Stimulated activated CD4-positive, alpha-beta T cell treated with anti-CD3 and anti-CD28 coated beads, TNF-alpha, amount 100 ng/mL, for 4 hours (primary cell): ENCODE results near the gene AGAP1.

Source experiments
- DNase-seq, 3 experiments: peaks; one replicate each; pipeline ENCODE4 v3.0.0-alpha.2; 2020; ENCODE audit warnings: low read depth in 3 of 3

Gene AGAP1

DNA sequence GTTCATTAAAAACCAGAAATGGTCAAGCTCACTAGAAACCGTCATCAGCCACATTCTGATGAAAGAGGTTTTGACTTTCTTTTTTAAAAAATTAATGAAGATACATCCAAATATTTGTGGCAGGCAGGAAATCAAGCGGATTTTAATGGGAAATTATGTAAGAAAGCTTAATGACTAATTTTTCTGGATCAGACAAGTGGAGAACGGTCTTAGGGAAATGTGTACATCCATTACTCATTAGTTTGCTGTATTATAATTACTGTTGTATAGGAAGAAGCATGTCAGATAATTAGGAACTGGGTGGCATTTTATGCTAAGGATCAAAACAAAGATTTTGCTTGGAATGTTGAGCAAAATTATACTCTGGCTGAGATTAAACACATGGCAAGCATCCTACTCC is 39.4 kb downstream of the AGAP1 start:
- no peak for DNase-seq

DNA sequence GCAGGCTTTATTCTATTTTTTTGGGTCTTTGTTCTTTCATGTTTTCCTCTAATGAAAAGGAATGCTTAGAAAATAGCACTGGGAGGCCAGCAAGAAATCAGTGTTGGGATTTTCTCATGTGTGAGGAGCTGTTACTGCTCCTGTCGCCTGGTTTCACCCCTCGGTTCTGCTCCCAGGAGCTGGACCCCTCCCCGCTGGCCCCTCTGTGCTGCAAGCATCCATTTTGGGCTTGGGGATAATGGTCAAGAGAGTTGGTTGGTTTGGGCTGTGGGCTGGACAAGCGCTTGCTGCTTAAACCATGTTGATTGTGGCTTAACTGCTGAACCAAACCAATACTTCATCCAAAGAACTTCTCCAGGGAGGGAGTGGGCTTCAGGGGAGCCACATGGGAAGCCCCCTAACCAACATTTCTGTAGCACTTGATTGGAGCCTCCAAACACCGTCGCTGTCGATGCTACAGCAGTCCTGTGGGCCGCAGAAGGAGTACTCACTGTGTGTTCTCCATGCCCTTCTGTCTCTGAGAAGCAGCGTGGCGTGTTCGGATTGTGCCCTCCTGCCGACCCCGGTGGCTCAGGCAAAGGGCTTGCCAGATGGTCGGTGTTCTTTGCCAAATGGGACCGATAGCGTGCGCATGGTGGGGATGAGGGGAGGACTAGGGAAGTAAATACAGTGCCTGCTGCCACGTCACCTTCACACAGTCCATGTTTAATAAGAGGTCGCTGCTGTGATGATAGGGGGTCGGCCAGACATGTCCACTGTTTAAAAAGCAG is 40.0 kb downstream of the AGAP1 start:
- DNase-seq: no peak

DNA sequence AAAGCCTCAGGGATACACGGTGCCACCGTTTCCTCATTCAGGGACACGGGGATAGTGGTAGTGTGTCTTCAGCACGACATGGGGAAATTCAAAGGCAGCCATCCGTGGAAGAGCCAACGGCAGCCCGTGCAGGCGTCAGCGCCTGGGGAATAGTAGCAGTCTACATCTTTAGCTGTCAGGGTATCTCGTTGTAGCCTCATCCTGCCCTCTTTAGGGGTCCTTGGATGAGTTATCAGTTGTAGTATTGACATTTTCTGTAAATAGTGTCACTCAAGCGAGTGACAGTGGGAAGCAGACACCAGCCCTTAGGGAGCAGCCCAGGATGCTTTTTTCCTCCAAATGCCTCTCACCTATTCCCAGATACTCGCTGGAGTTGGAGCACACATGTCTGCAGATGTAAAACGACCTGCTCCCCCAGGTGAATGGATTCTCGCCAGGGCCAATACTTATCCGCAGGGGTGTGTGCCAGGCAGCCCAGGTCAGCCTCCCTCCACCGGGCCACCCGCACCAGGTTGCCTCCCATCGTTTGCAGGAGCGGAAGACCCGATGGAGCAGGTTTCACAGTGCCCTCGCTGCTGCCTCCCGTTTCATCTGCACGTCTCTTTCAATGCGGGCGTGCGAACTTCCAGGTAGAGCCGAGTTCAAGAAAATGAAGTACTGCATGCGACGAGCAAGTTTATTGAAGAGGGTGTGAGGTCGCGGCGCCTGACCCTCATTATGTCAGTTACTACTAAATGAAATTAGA is 41.0 kb downstream of the AGAP1 start:
- DNase-seq: no peak

DNA sequence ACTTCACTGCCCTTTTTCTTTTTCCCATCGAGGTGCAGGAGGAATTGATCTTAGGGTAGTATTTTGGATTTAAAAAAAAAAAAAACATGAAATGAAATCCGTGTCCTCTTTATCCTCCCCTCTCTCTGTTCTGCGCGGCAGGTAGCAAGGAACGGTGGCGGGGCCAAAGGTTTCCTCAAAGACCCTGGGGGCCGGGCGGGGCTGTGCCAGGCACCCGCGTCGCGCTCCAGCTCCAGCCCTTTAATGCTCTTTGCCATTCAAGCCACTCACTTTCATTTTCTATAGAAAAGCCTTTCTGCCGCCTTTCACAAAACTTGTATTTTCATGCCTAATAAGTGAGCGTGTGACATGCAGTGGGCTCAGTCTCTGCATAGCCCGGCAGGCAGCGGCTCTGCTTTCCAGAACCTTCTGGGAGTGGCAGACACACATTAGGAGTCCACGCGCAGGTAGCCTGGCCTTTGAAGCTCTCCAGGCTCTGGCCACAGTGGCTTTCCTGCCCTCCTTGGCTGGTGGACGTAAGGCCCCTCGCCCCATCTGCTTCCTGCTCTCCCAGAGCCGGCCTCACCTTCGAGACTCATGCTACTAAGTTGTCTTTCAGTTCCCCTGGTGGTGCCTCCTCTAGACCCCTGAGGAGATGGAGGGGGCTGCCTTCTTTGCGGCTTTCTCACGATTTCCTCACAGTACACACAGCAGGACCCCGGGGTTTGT is 41.7 kb downstream of the AGAP1 start:
- no peak for DNase-seq

DNA sequence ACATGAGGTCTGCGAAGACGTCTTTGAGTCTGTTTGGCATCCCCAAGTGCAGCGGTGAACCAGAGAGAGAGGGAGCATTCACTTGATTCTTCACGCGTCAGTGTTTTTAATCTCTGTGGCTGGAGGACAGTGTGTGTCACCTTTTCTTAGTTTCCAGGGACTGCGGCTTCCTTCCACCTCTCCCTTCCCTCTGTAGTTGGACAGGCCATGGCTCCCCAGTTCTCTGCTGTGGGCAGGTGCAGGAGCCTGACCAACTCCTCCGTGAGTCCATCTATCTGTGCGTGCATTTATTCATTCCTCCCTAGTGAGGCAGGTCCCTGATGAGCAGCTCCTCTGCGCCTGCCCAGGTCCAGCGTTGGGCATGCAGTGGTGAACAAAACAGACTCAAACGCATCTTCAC is 42.9 kb downstream of the AGAP1 start:
- no peak for DNase-seq

DNA sequence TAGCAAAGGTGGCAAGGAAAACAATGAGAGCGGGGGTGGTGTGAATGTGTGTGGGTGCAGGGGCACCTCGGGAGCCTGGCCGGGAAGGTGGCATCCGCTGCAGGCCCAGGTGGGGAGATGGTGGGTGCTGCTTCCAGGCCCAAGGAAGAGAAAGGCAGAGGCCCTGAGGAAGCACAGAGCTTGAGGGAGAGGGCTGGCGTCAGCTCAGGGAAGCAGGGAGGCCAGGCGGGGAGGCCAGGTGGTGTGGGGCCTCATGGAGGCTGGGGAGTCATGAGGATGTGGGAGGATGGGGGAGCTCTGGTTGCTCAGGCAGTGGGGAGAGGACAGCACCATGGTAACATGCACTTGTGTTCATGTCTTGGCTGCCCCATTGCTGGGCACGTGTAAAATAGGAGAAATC is 43.3 kb downstream of the AGAP1 start:
- DNase-seq: no peak

DNA sequence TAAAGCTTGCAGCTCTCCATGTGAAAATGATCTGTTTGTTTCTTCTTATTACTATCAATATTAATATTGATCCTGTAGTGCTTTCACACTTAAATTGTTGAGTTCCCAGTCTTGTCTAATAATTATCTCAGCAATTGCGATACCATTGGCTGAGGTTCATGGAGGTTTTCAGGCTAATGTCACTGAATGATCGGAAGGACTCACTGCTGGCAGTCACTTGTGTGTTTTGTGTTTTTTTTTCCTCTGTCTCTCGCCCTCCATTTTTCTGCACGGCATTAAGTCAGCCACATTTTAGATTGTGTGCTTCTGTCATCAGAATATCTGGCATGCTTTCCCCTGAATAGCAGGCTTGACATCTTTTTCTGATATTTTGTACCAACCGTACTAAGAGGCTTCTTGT is 43.7 kb downstream of the AGAP1 start:
- no peak for DNase-seq

DNA sequence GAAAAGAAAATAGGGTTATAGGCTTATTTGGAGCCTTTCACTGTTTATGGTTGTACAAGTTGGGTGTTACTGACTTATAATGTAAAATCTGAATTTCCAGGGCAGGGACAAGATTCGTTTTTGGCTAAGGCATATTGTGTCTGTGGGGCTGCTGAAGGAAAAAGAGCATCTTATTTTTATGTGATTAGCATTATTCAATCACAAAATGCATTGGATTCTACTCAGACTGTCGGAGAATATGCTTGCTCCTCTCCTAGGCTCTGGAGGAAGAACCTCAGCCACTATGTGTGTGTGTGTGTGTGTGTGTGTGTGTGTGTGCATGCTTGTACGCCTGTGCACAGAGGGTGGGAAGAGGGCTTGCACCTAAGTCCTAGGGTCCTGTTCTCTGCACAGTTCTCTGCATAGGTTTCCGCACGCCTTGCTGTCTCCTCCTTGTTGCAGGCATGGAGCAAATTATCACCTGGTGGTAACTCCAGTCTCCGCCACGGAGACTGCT is 44.3 kb downstream of the AGAP1 start:
- DNase-seq: no peak

DNA sequence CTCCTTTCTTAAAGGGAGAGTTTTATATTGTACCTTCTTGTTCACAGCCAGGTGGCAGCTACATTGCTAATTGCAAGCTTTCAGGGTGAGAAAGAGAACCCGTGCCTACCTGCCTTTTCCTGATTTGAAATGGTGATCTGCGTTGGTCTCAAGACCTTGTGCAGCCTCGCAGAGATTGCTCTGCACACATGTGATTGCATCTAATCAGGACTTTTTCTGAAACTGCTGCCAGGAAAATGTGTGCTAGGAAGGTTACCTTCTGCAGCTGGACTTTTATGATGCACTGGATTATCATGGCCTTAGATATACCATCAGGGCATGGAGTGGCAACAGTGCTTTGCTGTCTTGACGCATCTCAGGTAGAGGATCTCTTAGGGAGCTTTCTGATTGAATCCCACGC is 45.1 kb downstream of the AGAP1 start:
- no peak for DNase-seq

DNA sequence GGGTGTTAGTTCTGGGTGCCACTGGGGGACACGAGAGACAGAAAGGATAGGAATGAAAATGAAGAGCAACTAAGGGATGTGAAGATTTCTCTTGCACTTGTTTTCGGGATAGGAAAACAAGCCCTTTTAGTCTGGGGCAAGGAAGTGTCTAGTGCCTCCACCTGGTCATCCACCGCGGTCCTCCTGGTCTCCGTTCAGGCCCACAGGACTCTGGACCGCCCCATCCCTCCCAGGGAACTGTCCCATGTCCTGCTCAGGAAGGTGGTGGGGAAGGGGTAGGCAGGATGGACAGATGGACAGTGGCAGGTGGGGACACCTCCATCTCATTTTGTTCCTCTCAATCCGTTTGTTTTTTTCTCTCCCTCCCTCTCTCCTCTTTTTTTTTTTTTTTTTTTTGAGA is 45.9 kb downstream of the AGAP1 start:
- no peak for DNase-seq

DNA sequence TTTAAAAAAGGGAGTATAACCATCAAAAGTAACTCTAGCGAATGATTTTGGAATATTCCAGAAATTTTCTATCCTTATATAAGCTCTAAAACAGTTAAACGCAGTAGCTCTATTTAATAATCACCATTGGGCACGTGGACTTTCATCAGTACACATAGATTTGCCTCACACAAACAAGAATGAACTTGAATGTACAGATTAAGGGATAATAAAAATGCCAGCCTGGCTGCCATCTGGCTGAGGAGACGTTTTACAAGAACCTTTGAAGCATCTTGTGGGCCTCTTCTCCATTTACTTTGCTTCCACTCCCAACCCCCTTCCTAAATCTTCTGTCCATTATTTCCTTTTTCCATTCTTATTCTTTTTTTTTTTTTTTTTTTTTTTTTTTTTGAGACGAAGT is 47.2 kb downstream of the AGAP1 start:
- DNase-seq: no peak

DNA sequence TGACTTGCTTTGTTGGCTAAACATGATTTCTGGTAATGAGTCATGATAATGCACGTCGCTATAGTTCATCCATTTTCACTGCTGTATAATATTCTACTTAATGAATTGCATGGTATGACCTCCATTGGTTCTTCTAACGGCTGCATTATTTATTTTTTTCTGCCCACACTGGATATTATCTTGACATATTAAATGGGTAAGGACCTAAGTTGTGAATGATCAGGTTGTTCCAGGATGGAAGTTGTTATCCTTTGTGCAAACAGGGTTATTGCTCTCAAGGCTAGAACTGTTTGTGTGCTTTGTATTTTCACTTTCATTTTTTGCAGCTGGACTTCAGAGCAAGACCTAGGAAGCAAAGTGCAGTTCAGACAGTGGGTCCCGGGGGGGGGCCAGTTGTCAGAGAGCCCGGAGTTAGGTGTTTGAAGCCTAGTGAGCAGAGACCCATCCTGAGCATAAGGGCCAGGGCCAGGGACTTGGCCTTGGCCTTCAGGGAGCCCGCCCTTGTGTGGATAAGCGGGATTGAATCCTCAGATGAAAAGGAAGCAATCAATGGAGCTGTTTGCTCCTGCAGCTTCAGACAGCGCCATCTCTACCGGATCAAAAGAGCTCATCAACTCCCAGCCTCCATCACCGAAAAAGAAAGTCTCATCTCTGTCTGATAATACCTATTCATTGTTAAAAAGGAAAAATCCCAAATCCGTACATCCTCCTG is 48.2 kb downstream of the AGAP1 start:
- no peak for DNase-seq

DNA sequence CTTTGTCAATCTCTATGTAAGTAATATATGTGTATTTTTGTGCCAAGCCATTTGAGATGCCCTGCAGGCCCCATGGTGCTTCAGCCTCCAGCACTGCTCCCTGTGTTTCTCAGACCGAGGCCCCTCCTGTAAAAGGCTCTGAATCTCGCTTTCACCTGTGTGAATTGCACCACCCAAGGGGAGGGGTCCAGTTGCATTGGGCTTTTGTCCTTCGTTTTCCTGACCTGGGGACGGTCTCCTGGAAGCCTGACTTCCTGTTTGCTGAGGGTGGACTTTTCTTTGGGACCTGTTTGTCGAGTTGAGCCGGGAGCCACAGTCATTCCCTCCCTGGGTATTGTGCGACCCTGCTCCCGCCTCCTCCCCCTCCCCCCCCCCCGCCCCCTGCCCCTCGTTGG is 48.9 kb downstream of the AGAP1 start:
- DNase-seq: no peak

DNA sequence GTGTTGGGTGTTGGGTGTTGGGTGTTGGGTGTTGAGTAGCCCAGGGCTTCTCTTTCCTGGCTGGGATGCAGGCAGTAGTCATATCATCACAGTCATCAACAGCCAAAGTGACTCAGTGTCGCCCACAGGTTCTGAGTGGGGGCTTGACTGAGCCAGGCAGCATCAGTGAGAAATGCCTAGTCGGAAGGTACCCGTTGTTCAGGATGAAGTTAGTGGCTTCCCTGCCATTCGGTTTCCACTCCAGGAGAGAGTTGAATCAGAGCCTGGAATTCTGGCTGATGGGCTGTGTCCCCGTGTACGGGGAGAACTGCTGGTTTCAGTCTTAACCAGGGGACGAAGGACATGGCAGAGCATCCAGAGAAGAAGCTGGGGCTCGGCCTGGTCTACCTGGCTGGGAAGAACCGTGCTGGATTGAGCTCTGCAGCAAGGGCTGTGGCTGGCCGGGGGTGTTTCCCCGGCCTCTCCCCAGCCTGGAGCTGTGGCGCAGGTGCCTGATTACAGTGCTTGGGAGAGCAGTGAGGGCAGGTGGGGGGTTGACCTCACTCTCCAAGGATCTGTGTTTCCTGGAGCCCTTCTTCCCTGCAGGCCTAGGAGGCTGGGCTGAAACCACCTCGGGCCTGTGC is 49.4 kb downstream of the AGAP1 start:
- no peak for DNase-seq

DNA sequence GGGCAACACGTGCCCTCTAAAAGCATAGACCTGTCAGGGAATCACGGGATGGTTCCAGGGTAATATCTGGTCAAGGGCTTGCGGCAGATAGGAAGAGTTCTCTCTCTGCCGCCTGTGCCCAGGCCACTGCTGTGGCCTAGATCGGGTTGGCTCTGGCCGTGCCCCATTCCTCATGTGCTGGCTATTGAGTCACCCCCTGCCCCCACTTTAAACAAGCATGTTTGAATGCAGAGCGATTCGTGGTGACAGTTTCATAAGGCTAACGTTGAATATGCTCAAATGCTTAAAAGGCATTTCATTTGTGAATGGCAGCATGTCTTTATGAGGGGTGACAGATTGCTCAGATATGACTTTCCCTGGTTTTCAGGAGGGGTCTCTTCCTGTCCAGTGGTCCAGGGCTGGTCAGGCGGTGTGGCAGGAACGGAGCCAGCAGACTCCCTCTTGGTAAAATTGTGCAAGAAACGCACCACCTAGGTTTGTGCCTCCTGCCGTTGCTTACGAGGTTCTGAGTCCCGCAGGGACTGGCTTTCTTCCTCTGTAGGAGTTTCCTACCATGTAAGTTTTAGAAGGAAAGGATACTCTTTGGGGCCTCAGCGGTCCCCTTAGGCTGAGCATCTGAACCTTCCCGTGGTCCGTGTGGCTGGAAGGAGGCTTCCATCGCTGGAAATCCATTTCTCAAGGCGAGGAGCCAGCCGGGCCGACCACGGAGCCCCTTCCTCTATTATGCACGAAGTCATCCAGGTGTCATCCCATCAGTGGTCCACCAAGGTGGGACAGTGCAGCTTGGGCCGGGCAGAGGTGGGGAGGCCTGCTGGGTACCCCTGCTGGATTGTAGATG is 50.2 kb downstream of the AGAP1 start:
- DNase-seq: no peak

DNA sequence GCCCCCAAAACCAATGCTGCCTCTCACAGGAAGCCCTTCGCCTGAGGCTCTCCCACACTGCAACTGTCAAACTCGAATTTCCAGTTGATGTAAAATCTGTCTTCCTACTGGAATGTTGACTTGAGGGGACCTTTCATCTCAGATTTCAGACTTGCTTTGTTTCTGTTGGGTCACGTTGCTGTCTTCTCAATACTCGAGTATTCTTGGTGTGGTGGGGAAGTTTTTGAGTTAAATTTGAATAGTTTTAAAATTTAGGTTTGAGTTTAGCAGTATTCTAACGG is 50.8 kb downstream of the AGAP1 start:
- DNase-seq: no peak

DNA sequence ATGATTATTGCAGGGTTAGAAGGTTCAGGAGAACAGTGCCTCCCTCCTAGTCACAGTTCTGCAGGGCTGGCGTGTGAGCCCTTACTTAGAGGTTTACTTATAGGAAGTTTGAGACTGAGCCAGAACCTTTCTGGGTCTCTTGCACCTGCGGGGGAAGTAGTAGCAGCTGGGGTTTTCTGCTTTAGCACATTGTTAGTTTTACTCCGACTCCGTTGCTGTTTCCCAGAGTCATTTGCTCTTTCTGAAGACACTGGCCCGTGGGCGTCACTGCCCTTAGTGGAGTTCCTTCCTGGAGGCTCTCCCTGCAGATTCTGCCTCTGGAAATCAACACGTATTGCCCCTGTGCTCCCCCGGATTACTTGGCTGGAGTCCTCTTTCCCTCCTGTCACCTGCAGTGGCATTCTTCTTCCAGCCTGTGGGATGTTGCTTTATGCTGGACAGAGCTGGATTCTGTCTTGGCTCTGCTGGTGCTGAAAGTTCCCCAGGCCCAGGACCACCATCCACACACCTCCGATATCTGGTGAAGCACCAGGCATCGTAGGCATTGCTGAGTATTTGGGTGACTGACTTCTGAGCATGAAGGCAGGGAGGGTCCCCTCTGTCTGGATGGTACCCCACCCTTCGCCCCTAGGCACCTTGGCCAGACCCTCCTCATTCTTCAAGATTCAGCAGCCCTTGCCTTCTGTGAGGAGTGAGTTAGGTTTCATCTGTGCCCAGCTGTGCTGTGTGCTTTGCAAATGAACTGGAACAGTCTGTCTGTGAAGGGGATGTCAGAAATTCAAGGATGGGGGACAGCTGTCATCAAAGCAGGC is 51.7 kb downstream of the AGAP1 start:
- no peak for DNase-seq

DNA sequence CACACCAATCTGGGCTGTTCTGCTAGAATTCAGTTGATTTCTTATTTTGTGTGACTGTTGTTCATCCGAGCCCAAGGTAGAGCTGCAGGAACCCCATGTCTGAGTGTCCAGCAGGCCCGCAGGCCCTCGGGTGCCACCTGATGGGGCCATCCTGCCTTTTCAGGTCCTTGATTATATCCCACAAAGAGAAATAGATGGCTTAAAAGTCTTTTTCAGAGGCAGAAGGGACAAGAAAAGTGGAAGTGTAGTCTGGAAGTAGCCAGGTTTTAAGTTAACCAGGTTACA is 52.2 kb downstream of the AGAP1 start:
- DNase-seq: no peak

DNA sequence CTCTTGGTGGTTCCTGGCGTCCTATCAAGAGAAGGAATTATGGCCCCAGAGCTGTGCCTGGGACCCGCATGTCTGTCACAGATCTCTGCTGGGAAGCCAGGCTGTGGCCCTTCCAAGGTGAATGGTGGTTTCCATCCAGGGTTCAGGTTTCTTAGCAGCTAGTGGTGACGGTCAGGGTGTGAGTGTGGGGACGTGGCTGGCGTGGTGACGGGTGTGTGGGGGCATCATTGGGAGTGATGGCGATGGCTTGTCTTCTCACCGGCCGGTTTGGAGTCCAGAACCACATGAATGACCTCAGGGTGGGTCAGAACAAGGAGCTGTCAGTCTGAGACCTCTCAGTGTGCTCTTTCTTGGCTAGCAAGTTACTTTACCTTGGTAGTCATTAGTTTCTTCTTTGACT is 52.6 kb downstream of the AGAP1 start:
- no peak for DNase-seq

DNA sequence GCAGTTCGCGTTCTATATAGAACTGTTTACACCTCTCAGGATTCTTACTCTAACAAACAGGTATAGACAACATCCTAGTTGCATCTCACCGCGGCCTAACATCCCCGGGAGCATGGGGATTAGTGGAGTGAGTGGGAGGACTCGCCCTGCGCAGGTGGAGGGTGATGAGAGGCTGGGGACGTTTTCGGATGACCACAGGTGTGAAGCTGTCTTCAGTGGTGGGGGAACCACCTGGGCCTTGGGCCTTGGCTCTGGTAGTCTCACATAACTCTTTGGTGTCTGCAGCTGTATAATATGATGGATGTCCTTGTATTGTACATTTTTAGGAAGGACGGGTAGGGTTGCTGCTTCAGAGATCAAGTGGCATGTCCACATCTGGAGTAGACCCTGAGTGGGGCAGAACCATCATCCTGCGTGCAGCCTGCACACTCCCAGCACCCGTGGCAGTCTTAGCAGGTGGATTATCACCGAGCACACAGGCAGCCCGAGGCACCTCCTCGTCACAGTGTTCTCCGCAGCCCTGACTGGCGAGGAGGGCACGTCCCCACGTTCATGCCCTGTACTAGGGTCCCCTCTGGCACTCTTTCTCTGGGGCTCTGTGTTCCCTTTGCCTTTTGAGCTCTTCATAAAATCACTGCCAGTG is 56.0 kb downstream of the AGAP1 start:
- DNase-seq: no peak
